Measurements from ENCODE around the gene EHD1. TPM values are rescaled to one million over a fixed set of nuclear protein-coding genes. Genes with fewer than 3 reads are reported as not detected.

The EHD1 gene
- total and polyA plus RNA-seq, 2 of the 4 experiments (the other 2 are of a cell fraction): 107 to 209 TPM

DNA sequence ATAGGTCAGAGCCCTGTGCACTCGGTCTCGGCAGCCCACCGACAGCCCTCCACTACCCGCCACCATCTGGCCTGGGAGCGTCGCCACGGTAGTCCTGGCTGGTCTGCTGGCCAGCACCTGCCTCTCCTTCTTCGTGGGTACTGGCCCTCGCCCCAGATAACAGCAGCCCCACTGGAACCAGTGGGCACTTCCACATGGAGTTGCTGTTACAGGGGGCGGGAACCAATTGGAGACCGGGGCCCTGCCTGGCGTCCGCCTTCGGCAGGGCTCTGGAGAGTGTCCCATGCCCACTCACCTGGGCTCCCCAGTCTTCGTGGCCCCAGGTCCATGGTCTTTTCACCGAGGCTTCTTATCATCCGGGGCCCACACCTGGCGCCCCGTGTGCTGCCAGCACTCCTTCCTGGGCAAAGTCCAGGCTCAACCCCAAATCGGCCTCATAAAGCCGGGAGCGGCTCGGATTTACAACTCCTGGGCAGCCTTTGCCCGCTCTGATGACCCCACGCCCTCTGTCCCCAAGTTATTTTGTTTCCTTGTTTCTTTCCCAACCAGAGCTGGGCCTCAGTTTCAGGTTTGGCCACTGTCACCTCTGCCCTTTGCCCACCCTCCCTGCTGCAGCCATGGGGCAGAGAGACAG lies 12.9 kb upstream of the EHD1 start:
- dilution Hi-C loops (cut with HindIII; ENCODE audit: low sequenced_read_pairs, unreplicated experiment) (no loop called here), in situ Hi-C loops (cut with MboI; ENCODE audit: low sequenced_read_pairs) (loop anchor here (5.0 kb wide), 1 partner anchor 44 kb away; no protein-coding TSS in a partner anchor)
- TF ChIP-seq POLR2A (IDR thresholded peaks at IDR 0.05; ENCODE audit: low read depth, low read length) (no peak), MAFK (IDR thresholded peaks at IDR 0.05; ENCODE audit: low read depth, low read length) (no peak), NFE2L2 (IDR thresholded peaks at IDR 0.05; ENCODE audit: low read depth, low read length) (no peak), CHD1 (IDR thresholded peaks at IDR 0.05; ENCODE audit: low read depth, low read length) (no peak), MAZ (IDR thresholded peaks at IDR 0.05; ENCODE audit: borderline replicate concordance, low read depth, low read length) (no peak), MXI1 (IDR thresholded peaks at IDR 0.05; ENCODE audit: borderline replicate concordance, low read depth, low read length) (no peak), RFX5 (IDR thresholded peaks at IDR 0.05; ENCODE audit: low read depth, low read length) (no peak), BHLHE40 (IDR thresholded peaks at IDR 0.05; ENCODE audit: low read depth, low read length) (no peak), SMC3 (IDR thresholded peaks at IDR 0.05; ENCODE audit: low read depth, low read length) (no peak), RCOR1 (IDR thresholded peaks at IDR 0.05; ENCODE audit: insufficient replicate concordance, low read length) (no peak), RAD21 (IDR thresholded peaks at IDR 0.05; ENCODE audit: low read length) (no peak), CEBPB (IDR thresholded peaks at IDR 0.05; ENCODE audit: low read depth, low read length) (no peak)
- TF ChIP-seq, protein P1, sequence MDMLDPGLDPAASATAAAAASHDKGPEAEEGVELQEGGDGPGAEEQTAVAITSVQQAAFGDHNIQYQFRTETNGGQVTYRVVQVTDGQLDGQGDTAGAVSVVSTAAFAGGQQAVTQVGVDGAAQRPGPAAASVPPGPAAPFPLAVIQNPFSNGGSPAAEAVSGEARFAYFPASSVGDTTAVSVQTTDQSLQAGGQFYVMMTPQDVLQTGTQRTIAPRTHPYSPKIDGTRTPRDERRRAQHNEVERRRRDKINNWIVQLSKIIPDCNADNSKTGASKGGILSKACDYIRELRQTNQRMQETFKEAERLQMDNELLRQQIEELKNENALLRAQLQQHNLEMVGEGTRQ (IDR thresholded peaks at IDR 0.05; ENCODE audit: low read depth, low read length): no peak
- TF ChIP-seq, protein P2, sequence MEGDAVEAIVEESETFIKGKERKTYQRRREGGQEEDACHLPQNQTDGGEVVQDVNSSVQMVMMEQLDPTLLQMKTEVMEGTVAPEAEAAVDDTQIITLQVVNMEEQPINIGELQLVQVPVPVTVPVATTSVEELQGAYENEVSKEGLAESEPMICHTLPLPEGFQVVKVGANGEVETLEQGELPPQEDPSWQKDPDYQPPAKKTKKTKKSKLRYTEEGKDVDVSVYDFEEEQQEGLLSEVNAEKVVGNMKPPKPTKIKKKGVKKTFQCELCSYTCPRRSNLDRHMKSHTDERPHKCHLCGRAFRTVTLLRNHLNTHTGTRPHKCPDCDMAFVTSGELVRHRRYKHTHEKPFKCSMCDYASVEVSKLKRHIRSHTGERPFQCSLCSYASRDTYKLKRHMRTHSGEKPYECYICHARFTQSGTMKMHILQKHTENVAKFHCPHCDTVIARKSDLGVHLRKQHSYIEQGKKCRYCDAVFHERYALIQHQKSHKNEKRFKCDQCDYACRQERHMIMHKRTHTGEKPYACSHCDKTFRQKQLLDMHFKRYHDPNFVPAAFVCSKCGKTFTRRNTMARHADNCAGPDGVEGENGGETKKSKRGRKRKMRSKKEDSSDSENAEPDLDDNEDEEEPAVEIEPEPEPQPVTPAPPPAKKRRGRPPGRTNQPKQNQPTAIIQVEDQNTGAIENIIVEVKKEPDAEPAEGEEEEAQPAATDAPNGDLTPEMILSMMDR (conservative IDR thresholded peaks at IDR 0.05; ENCODE audit: low read depth, low read length): no peak
- TF ChIP-seq, protein P3, sequence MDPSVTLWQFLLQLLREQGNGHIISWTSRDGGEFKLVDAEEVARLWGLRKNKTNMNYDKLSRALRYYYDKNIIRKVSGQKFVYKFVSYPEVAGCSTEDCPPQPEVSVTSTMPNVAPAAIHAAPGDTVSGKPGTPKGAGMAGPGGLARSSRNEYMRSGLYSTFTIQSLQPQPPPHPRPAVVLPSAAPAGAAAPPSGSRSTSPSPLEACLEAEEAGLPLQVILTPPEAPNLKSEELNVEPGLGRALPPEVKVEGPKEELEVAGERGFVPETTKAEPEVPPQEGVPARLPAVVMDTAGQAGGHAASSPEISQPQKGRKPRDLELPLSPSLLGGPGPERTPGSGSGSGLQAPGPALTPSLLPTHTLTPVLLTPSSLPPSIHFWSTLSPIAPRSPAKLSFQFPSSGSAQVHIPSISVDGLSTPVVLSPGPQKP (IDR thresholded peaks at IDR 0.05; ENCODE audit: borderline replicate concordance, low read depth, low read length): no peak

More for the DNA sequence above, 12.9 kb upstream of the EHD1 start:
- Histone ChIP-seq H3K4me3 (ENCODE audit: insufficient read depth, low read depth, low read length) (no peak overlapping the region), H4K5ac (ENCODE audit: low read depth, low read length) (no peak overlapping the region), H3K27ac (ENCODE audit: insufficient read depth, low read length) (no peak overlapping the region), H3K9ac (ENCODE audit: low read depth, low read length) (no peak overlapping the region), H3K23ac (ENCODE audit: low read depth, low read length) (no peak overlapping the region), H3K56ac (ENCODE audit: extremely low read depth, insufficient read depth, low read length) (no peak overlapping the region), H3K27me3 (ENCODE audit: control insufficient read depth, insufficient read depth, low read length) (no peaks in the 10 kb centered on the region), H4K20me1 (ENCODE audit: insufficient read depth, low read length) (peaks cover 4% of the 10 kb centered on the region; the same call in 1 of the 2 replicates), H2AK5ac (ENCODE audit: low read depth, low read length) (0 out of 2 replicates have a peak overlapping the region, but pooled peaks have one; percentile 10), H3K36me3 (ENCODE audit: control insufficient read depth, insufficient read depth, low read length) (peaks cover 6% of the 10 kb centered on the region; the same call in 1 of the 2 replicates), H2BK15ac (ENCODE audit: low read depth, low read length) (no peak overlapping the region), H2BK120ac (ENCODE audit: low read depth, low read length) (no peak overlapping the region), H2AK9ac (replicated peaks; ENCODE audit: low read depth, low read length, poor library complexity) (peak overlapping the region; percentile 40), H4K8ac (ENCODE audit: low read depth in 2 of 2, low read length in 2 of 2) (no peak overlapping the region), H3K9me1 (ENCODE audit: insufficient read depth, low read length) (0 out of 2 replicates have a peak, but pooled peaks cover 3% of the 10 kb centered on the region), H3K4me2 (ENCODE audit: low read depth, low read length) (no peak overlapping the region), H3K79me1 (ENCODE audit: low read depth in 1 of 2, low read length in 2 of 2) (peaks cover 0 to 3% of the 10 kb centered on the region in 2 experiments; a peak in 1 of 4 replicates), H4K91ac (ENCODE audit: insufficient read depth, low read depth, low read length) (no peak overlapping the region), H3K18ac (ENCODE audit: low read depth, low read length) (no peak overlapping the region), H3K14ac (replicated peaks; ENCODE audit: low read depth, low read length) (no peak overlapping the region), H2BK5ac (ENCODE audit: low read depth, low read length, poor library complexity, severe bottlenecking) (no peak overlapping the region), H2AFZ (replicated peaks; ENCODE audit: low read length, poor library complexity) (no peak overlapping the region), H3K9me3 (ENCODE audit: control insufficient read depth, insufficient read depth, low read length) (no peaks in the 10 kb centered on the region), H2BK20ac (ENCODE audit: low read depth, low read length) (no peak overlapping the region), H3K4ac (ENCODE audit: low read depth, low read length) (no peak overlapping the region), H3K4me1 (ENCODE audit: control insufficient read depth, insufficient read depth, low read length) (peaks cover 5% of the 10 kb centered on the region; the same call in 1 of the 2 replicates)
- ATAC-seq (ENCODE audit: low read depth) (no peak), DNase-seq (no peak)
- WGBS, 2 experiments (ENCODE audit: extremely low coverage in 2 of 2, insufficient read length in 1 of 2): 90% methylated on average over 20 of the region's 25 CpGs; no CpG with 5 or more reads in 1 of the 2 experiments
- no TSS peak for BruUV-seq (replicated peaks)
- CTCF ChIA-PET: interaction anchor here (0.6 to 1.4 kb wide), 2 partner anchors 36 to 43 kb away, joined by 3 to 5 read pairs; no protein-coding TSS in a partner anchor
- POLR2A ChIA-PET (ENCODE audit: unreplicated experiment): no interaction called here
- intact Hi-C loops (cut with micrococcal nuclease): no loop called here

Measured in IMR-90 (cell line).